Stomach (tissue), 9 donors: ENCODE measurements around the gene EEF1G. TPM values are rescaled to one million over a fixed set of nuclear protein-coding genes. Genes with fewer than 3 reads are reported as not detected.

Experiments used
- DNase-seq, 2 donors: peaks; one replicate each; pipeline versions ENCODE4 v3.0.0 to v3.0.0-alpha.2; 2013 to 2019
- H3K27ac ChIP-seq, 5 donors: fragments of 200-600 bp in 4 of 5; sonication (generic) in 4 of 5; one replicate each; pipeline ENCODE4 v1.5.1; 2013 to 2019; ENCODE audit warnings: mild to moderate bottlenecking in 1 of 5, moderate library complexity in 1 of 5
- H3K27me3 ChIP-seq, 3 donors: fragments of 200-600 bp; sonication (generic); one replicate each; pipeline ENCODE4 v1.5.1; 2017 to 2019; ENCODE audit warnings: mixed run types in 1 of 3
- H3K36me3 ChIP-seq, 4 donors: fragments of 200-600 bp; sonication (generic); 1 replicate in 3 of 4; 2 replicates in 1 of 4; pipeline ENCODE4 v1.5.1; 2016 to 2019
- H3K4me1 ChIP-seq, 4 donors: fragments of 200-600 bp; sonication (generic); one replicate each; pipeline ENCODE4 v1.5.1; 2016 to 2019
- H3K4me3 ChIP-seq, 4 donors: fragments of 200-600 bp; sonication (generic) in 3 of 4; one replicate each; pipeline ENCODE4 v1.5.1; 2016 to 2019; ENCODE audit warnings: mild to moderate bottlenecking in 1 of 4
- H3K9me3 ChIP-seq, 4 donors: fragments of 200-600 bp; sonication (generic); one replicate each; pipeline ENCODE4 v1.5.1; 2016 to 2019
- EP300 ChIP-seq: sonication (generic); formaldehyde crosslinking; IDR thresholded peaks from one replicate; pipeline ENCODE4 v1.6.1; 2017; ENCODE audit warnings: antibody characterized with exemption
- POLR2A ChIP-seq, 4 donors: fragments of 450-650 bp; IDR thresholded peaks; one replicate each; pipeline ENCODE4 v1.6.1; 2016; ENCODE audit warnings: antibody characterized with exemption in 4 of 4, control low read depth in 2 of 4, mild to moderate bottlenecking in 1 of 4, moderate library complexity in 1 of 4
- POLR2AphosphoS5 ChIP-seq, 3 donors: sonication (generic); formaldehyde crosslinking; IDR thresholded peaks; one replicate each; pipeline ENCODE4 v1.6.1; 2016; ENCODE audit warnings: antibody characterized with exemption in 3 of 3
- WGBS, 5 donors: extraction: QIAGEN DNeasy Blood & Tissue Kit in 3 of 5; methylation state at CpG; one replicate each; pipeline versions ENCODE4 v1.1.5 to v1.1.7; 2013 to 2018; 5-methylcytosine and 5-hydroxymethylcytosine counted together
- intact Hi-C: fragments of 100-400 bp; cut with DNase I; formaldehyde crosslinking; loops from one replicate; pipeline ENCODE4 v1.15.1; 2023; ENCODE audit warnings: low total_unique reads
- polyA plus RNA-seq, 3 donors: library from polyadenylated mRNA; stranded (reverse); fragments of 200-250 nt; gene quantifications; one replicate each; pipeline ENCODE4 v1.2.3, GENCODE V29; 2013
- total RNA-seq, 5 donors: library from RNA; depleted of rRNA; stranded (reverse); fragments of >200 nt; gene quantifications; one replicate each; pipeline versions ENCODE4 v1.1.0 to v1.2.3, GENCODE V29; 2014 to 2016
- TF ChIP-seq, protein P1 (sequence below), 7 experiments: fragments of 450-650 bp in 4 of 7; fragments of 200-600 bp in 3 of 7; sonication (generic) in 3 of 7; IDR thresholded peaks; one replicate each; pipeline ENCODE4 v1.5.1; 2016 to 2019; ENCODE audit warnings: antibody characterized with exemption in 7 of 7, control low read depth in 2 of 7, mild to moderate bottlenecking in 1 of 7
- donor health status: healthy with polysubstance abuse.
- donor health status: Bipolar disorder and iron deficiency.
- donor health status: healthy.

The EEF1G gene
- total and polyA plus RNA-seq, 8 donors: 671 to 1,760 (median 1,103) TPM

DNA sequence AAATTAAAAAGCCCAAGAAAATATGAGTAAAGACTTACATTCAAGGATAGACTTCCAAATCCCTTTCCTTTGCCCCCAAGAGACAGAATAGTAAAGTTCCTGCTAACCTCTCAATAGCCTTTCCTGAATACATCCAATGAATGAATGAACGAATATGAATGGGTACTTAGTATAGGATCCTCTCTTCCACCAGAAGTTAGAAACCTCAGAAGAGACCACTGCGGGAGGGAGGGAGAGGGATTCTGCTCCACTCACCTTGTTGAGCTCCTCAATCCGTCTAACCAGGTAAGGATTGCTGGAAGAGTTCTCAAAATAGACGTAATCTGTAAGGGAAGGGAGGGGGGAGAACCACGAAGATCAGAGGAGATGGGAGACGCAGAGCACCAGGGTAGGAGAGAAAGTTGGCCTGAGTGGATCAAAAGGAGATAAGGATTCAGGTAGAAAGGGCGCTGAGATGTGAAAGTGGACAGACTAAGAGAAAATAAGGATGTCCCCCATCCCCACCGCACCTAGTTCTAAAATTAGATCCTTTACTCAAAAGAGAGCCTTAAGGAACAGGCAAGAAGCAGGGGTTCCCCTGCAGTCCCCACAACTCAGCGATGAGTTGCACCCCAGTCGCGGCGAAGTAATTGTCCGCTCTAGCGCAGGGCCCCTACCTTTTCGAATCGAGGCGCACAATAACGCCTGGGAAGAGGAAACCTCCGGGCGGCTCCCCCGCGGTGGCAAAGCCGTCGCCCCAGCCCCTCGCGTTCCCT, 26.9 kb upstream of the EEF1G start:
- Histone ChIP-seq H3K27ac (peak overlapping the region; percentile 96 to 98 (median 96)), H3K9me3 (no peaks in the 10 kb centered on the region), H3K4me1 (peaks cover 29 to 68% (median 42%) of the 10 kb centered on the region in 4 donors), H3K4me3 (peak overlapping the region; percentile 69 to 100 (median 86)), H3K27me3 (no peaks in the 10 kb centered on the region), H3K36me3 (peaks cover 33 to 58% (median 50%) of the 10 kb centered on the region in 4 donors)
- 1 to 2% (median 1%) methylated on average over 17 to 26 of the region's 26 CpGs for WGBS, 5 donors
- peak in 1 of 2 donors; percentile 28 for DNase-seq
- TF ChIP-seq POLR2AphosphoS5 (IDR thresholded peaks at IDR 0.05) (no peak), POLR2A (IDR thresholded peaks at IDR 0.05) (no peak), EP300 (no peak)
- TF ChIP-seq, protein P1, sequence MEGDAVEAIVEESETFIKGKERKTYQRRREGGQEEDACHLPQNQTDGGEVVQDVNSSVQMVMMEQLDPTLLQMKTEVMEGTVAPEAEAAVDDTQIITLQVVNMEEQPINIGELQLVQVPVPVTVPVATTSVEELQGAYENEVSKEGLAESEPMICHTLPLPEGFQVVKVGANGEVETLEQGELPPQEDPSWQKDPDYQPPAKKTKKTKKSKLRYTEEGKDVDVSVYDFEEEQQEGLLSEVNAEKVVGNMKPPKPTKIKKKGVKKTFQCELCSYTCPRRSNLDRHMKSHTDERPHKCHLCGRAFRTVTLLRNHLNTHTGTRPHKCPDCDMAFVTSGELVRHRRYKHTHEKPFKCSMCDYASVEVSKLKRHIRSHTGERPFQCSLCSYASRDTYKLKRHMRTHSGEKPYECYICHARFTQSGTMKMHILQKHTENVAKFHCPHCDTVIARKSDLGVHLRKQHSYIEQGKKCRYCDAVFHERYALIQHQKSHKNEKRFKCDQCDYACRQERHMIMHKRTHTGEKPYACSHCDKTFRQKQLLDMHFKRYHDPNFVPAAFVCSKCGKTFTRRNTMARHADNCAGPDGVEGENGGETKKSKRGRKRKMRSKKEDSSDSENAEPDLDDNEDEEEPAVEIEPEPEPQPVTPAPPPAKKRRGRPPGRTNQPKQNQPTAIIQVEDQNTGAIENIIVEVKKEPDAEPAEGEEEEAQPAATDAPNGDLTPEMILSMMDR (IDR thresholded peaks at IDR 0.05): no peak
- intact Hi-C loops: no loop called here

DNA sequence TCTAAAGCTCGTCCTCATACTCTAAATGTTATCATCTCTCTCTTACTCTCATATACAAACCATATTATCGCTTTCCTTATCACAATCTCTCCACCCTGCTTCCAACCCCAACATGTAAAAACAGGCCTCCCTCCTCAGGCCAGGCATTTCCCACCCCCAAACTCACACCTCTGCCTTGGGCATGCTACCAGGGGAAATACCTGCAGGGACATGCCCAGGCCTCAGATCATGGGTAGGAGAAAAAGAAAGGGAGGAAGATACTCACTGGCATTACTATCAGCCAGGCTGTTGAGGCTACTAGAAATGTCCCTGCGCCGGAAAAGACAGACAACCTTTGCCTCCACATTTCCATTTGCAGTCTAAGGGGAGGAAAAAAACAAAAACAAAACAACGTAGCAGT, 26.2 kb upstream of the EEF1G start:
- peaks cover 34 to 58% (median 50%) of the 10 kb centered on the region in 4 donors for H3K36me3 ChIP-seq
- peak overlapping the region; percentile 6 to 98 (median 96) for H3K27ac ChIP-seq
- no peak for DNase-seq
- H3K4me3 ChIP-seq: peak overlapping the region; percentile 69 to 100 (median 86)
- no peaks in the 10 kb centered on the region for H3K9me3 ChIP-seq
- H3K27me3 ChIP-seq: no peaks in the 10 kb centered on the region
- H3K4me1 ChIP-seq: peaks cover 29 to 66% (median 42%) of the 10 kb centered on the region in 4 donors
- WGBS, 5 donors: 28 to 36% (median 29%) methylated on average over 5 of the region's 5 CpGs
- TF ChIP-seq POLR2A (IDR thresholded peaks at IDR 0.05): no peak
- TF ChIP-seq, protein P1 (IDR thresholded peaks at IDR 0.05): no peak
- no peak for TF ChIP-seq POLR2AphosphoS5 (IDR thresholded peaks at IDR 0.05)
- TF ChIP-seq EP300: no peak
- intact Hi-C loops: no loop called here

DNA sequence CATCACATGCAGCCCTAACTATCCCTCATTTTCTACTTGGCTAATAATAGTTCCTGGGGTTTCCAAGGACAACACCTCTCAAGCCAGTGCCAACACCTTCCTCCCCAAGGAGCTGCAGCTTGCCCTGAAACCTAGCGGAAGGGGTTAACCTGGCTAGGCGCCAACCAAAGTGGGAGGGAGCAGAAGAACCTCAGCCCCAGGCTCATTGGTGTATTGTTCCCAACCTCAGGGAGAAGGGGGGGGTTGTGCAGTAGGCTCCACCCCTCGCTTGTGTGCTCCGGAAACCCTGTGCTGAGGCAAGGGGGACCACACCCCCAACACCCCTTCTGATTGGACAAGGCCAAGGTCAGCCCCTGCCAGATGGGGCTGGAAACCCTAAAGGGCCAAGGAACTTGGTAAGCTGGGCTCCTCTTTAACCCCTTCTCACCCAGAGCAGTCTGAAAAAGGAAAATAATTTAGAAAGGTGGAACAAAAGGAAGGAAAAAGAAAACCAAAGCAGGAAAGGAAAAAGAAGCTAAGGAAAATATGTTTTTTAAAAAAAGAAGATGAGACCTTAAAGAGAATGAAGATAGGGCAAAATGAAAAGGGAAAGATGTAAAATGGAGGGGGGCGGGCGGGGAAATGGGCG, 25.5 kb upstream of the EEF1G start:
- H3K27ac ChIP-seq: peak overlapping the region in 4 of 5 donors; percentile 96 to 98 (median 97)
- H3K4me1 ChIP-seq: peaks cover 29 to 62% (median 42%) of the 10 kb centered on the region in 4 donors
- TF ChIP-seq EP300: no peak
- peak; percentile 56 to 90 (median 57) for TF ChIP-seq POLR2AphosphoS5 (IDR thresholded peaks at IDR 0.05)
- intact Hi-C loops: no loop called here
- peaks cover 41 to 58% (median 50%) of the 10 kb centered on the region in 4 donors for H3K36me3 ChIP-seq
- H3K27me3 ChIP-seq: no peaks in the 10 kb centered on the region
- peak; percentile 89 to 98 for DNase-seq
- no peaks in the 10 kb centered on the region for H3K9me3 ChIP-seq
- H3K4me3 ChIP-seq: peak overlapping the region; percentile 7 to 95 (median 74)
- WGBS, 5 donors: 32 to 40% (median 34%) methylated on average over 7 of the region's 7 CpGs

DNA sequence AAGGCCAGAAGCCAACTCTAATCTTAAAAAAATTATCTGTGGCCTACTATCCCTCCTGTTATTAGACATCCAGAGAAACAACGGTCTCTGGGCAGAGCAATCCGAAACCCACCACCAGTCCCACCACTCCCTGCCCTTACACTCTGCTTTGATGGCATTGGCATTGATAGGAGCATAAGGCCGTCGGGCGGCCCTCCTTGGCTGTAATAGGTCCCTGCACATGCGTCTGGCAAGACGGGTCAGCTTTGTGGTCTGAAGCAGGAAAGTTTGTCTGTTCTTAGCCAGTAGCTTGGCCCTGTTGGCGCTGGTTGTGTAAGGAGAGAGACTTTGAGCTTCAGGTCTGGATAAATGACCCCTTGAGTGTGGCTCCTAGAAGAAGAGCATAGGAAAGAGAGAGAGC, 21.4 kb upstream of the EEF1G start:
- TF ChIP-seq POLR2A (IDR thresholded peaks at IDR 0.05) (no peak), POLR2AphosphoS5 (IDR thresholded peaks at IDR 0.05) (no peak), EP300 (no peak)
- TF ChIP-seq, protein P1 (IDR thresholded peaks at IDR 0.05): no peak
- no peak overlapping the region for H3K27ac ChIP-seq
- intact Hi-C loops: no loop called here
- peaks cover 32 to 66% (median 51%) of the 10 kb centered on the region in 4 donors for H3K4me1 ChIP-seq
- no peak for DNase-seq
- no peaks in the 10 kb centered on the region for H3K9me3 ChIP-seq
- H3K4me3 ChIP-seq: no peak overlapping the region
- H3K27me3 ChIP-seq: no peaks in the 10 kb centered on the region
- 82 to 90% (median 87%) methylated on average over 8 of the region's 8 CpGs for WGBS, 5 donors
- H3K36me3 ChIP-seq: peaks cover 45 to 59% (median 55%) of the 10 kb centered on the region in 4 donors
